Type B pancreatic cell (in vitro differentiated cells): ENCODE results near the gene MAD1L1. TPM values are rescaled to one million over a fixed set of nuclear protein-coding genes. Genes with fewer than 3 reads are reported as not detected.

Experiments
- DNase-seq: peaks from one replicate; pipeline ENCODE4 v3.0.0; 2021; ENCODE audit warnings: mixed read lengths; ENCODE audit not compliant: unreplicated experiment; ENCODE audit errors: extremely low spot score
- H3K27ac Mint-ChIP-seq: 2 replicates; pipeline ENCODE4 v1.8.0; 2021; ENCODE audit warnings: mild to moderate bottlenecking, mixed read lengths
- H3K27me3 Mint-ChIP-seq: 2 replicates; pipeline ENCODE4 v1.8.0; 2021; ENCODE audit warnings: mixed read lengths
- H3K36me3 Mint-ChIP-seq: 2 replicates; pipeline ENCODE4 v1.8.0; 2021; ENCODE audit warnings: mixed read lengths
- H3K4me1 Mint-ChIP-seq: one replicate; pipeline ENCODE4 v1.8.0; 2021; ENCODE audit warnings: mixed read lengths; ENCODE audit not compliant: unreplicated experiment
- H3K4me3 Mint-ChIP-seq: 2 replicates; pipeline ENCODE4 v1.8.0; 2021; ENCODE audit warnings: mild to moderate bottlenecking, mixed read lengths
- H3K9me3 Mint-ChIP-seq: 2 replicates; pipeline ENCODE4 v1.8.0; 2021; ENCODE audit warnings: mixed read lengths
- total RNA-seq: library from RNA; stranded (reverse); gene quantifications from 2 replicates; pipeline ENCODE4 v1.2.1, GENCODE V29; 2021; ENCODE audit warnings: low replicate concordance
- TF ChIP-seq, protein P1 (sequence below): fragments of 200-600 bp; sonication (generic); conservative IDR thresholded peaks from 2 replicates; pipeline ENCODE4 v1.5.0; 2021; ENCODE audit warnings: antibody characterized with exemption, mild to moderate bottlenecking

Gene MAD1L1
- total RNA-seq, 1 donor from 2014 or later = 40.7 TPM

DNA sequence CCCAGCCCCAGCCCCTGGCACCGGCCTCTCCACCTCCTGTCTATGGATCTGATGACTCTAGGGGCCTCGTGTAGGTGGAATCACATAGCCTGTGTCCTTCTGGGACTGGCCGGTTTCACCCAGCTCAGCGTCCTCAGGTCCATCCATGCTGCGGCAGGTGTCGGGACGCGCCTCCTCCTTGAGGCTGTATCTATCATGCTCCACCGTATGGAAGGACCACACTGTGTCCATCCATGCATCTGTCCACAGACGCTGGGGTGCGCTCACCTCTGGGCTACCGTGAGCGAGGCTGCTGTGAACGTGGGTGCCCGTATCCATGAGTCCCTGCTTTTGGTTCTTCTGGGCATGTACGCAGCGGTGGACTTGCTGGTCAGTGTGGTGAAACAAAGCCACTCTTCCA lies 281.1 kb downstream of the MAD1L1 start:
- TF ChIP-seq, protein P1, sequence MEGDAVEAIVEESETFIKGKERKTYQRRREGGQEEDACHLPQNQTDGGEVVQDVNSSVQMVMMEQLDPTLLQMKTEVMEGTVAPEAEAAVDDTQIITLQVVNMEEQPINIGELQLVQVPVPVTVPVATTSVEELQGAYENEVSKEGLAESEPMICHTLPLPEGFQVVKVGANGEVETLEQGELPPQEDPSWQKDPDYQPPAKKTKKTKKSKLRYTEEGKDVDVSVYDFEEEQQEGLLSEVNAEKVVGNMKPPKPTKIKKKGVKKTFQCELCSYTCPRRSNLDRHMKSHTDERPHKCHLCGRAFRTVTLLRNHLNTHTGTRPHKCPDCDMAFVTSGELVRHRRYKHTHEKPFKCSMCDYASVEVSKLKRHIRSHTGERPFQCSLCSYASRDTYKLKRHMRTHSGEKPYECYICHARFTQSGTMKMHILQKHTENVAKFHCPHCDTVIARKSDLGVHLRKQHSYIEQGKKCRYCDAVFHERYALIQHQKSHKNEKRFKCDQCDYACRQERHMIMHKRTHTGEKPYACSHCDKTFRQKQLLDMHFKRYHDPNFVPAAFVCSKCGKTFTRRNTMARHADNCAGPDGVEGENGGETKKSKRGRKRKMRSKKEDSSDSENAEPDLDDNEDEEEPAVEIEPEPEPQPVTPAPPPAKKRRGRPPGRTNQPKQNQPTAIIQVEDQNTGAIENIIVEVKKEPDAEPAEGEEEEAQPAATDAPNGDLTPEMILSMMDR = no peak
- Mint-ChIP-seq H3K4me3 (no peak overlapping the region), H3K36me3 (no peaks in the 10 kb centered on the region), H3K9me3 (no peaks in the 10 kb centered on the region), H3K4me1 (no peaks in the 10 kb centered on the region), H3K27me3 (no peaks in the 10 kb centered on the region), H3K27ac (peak overlapping the region; percentile 41)
- DNase-seq = no peak

DNA sequence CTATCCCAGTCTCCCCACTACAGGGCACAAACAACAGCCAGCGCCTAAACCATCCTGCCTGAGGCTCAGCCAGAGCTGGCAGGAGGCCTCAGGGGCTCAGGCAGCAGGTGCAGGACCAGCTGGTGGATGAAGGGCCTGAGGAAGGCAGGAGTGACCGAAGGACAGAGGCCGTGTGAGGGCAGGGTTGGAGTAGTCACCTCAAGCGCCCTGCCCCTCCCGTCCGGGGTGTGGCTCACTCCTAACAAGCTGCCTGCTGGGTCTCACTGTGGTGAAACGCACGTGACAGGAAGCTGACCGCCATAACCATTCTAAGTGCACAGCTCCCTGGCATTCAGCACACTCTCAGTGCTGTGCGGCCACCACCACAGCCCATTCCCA lies 281.6 kb downstream of the MAD1L1 start:
- Mint-ChIP-seq H3K4me1 (no peaks in the 10 kb centered on the region), H3K9me3 (no peaks in the 10 kb centered on the region), H3K27ac (peak overlapping the region; percentile 41), H3K36me3 (no peaks in the 10 kb centered on the region), H3K4me3 (no peak overlapping the region), H3K27me3 (no peaks in the 10 kb centered on the region)
- DNase-seq = no peak
- TF ChIP-seq, protein P1 = no peak

DNA sequence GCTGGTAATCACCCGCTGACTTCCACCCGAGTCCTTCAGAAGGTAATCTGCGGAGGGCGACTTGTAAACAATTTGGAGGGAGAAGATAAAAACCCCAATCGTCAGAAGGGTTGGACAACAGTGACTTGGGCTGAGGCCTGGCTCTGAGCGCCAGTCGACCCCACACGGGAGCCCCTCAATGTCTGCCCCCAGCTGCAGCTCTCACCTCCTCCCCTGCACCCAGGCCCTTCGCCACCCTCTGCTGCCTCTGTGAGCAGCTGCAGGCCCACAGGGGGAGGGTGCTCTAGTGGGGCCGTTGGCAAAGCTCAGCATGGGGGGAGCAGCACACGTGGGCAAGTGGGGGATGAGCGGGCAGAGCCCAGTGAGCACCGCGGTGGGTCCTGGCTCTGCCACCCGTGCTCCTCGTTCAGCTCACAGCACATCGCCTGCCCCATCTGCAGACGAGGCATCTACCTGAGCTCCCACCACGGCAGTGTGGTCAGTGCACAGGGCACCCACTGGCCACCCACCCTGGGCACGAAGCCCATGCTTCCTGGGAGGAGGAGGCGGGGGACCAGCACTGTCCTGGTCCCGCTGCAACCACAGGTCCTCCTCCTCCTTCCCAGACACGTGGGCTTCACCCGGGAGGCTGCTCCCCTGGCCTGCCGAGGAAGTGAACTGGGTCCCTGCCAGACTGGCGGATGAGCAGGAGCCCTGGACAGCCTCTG lies 282.1 kb downstream of the MAD1L1 start:
- Mint-ChIP-seq H3K36me3 (no peaks in the 10 kb centered on the region), H3K27ac (no peak overlapping the region), H3K9me3 (no peaks in the 10 kb centered on the region), H3K4me3 (no peak overlapping the region), H3K27me3 (no peaks in the 10 kb centered on the region), H3K4me1 (no peaks in the 10 kb centered on the region)
- DNase-seq = no peak
- TF ChIP-seq, protein P1 = no peak

DNA sequence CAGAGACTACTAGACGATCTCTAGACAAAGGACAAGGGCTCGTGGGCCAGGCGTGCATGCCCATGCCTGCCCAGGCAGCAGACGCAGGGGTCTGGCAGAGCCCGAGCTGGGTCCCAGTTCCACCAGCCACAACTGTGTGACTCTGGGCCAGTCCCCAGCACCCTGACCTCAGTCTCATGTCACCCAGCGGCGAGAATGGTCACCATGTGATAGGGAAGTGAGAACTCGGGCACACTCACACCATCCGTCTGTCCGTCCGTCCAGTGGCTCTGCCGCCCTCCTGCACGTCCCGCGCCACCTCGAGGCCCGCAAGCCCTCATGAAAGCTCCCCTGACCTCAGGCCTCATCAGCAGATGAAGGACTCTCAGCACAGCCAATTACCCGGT lies 282.7 kb downstream of the MAD1L1 start:
- TF ChIP-seq, protein P1 = no peak
- no peaks in the 10 kb centered on the region for H3K4me1 Mint-ChIP-seq
- H3K4me3 Mint-ChIP-seq = no peak overlapping the region
- no peak overlapping the region for H3K27ac Mint-ChIP-seq
- H3K36me3 Mint-ChIP-seq = no peaks in the 10 kb centered on the region
- no peaks in the 10 kb centered on the region for H3K9me3 Mint-ChIP-seq
- H3K27me3 Mint-ChIP-seq = no peaks in the 10 kb centered on the region
- no peak for DNase-seq

DNA sequence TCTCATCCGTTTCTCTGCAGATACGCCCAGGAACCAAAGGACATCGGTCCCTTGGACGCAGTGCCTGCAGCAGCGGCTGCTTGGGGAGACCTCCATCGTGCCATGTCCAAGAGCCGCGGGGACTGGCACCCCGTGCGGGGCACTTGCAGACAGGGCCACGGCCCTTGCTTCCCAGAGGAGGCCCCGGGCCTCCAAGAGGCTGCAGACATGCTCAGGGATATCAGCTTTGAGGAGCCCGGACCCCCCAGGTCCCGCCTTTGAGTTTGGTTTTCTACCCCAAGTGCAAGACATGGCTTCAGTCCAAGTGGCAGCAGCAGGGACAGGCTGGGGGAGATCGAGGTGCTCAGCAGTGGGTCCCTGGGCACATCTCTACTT lies 283.1 kb downstream of the MAD1L1 start:
- no peak overlapping the region for H3K4me3 Mint-ChIP-seq

More for the DNA sequence above, 283.1 kb downstream of the MAD1L1 start:
- TF ChIP-seq, protein P1 = no peak
- no peaks in the 10 kb centered on the region for H3K9me3 Mint-ChIP-seq
- no peaks in the 10 kb centered on the region for H3K4me1 Mint-ChIP-seq
- H3K36me3 Mint-ChIP-seq = no peaks in the 10 kb centered on the region
- H3K27me3 Mint-ChIP-seq = no peaks in the 10 kb centered on the region
- DNase-seq = no peak
- H3K27ac Mint-ChIP-seq = no peak overlapping the region
